ENCODE measurements around the gene ARPC2.

DNA sequence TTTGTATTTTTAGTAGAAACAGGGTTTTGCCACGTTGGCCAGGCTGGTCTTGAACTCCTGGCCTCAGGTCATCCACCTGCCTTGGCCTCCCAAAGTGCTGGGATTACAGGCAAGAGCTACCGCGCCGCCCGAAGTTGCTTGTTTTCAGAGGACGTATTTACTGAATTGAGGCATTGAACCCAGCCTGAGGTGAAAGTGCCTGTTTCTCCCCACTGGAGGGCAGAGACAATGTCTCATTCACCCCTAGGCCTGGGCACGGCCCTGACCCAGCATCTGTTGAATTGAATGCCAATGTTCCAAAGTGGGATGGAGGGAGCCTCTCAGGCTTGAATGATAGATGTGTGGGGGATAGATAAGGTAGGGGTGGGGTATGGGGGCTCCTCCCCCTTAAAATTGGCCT is 79.9 kb downstream of the ARPC2 start:
- TF ChIP-seq, protein P1, sequence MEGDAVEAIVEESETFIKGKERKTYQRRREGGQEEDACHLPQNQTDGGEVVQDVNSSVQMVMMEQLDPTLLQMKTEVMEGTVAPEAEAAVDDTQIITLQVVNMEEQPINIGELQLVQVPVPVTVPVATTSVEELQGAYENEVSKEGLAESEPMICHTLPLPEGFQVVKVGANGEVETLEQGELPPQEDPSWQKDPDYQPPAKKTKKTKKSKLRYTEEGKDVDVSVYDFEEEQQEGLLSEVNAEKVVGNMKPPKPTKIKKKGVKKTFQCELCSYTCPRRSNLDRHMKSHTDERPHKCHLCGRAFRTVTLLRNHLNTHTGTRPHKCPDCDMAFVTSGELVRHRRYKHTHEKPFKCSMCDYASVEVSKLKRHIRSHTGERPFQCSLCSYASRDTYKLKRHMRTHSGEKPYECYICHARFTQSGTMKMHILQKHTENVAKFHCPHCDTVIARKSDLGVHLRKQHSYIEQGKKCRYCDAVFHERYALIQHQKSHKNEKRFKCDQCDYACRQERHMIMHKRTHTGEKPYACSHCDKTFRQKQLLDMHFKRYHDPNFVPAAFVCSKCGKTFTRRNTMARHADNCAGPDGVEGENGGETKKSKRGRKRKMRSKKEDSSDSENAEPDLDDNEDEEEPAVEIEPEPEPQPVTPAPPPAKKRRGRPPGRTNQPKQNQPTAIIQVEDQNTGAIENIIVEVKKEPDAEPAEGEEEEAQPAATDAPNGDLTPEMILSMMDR (IDR thresholded peaks at IDR 0.05 in 2 of 3, conservative IDR thresholded peaks at IDR 0.05 in 1 of 3; ENCODE audit: control insufficient read depth in 2 of 3, extremely low read depth in 1 of 3, insufficient read depth in 1 of 3, low read depth in 3 of 3, low read length in 3 of 3), result no peak
- TF ChIP-seq HDGF (IDR thresholded peaks at IDR 0.05) (no peak), ELK1 (IDR thresholded peaks at IDR 0.05; ENCODE audit: low read depth, low read length) (no peak), TARDBP (IDR thresholded peaks at IDR 0.05; ENCODE audit: borderline replicate concordance) (no peak), FOS (IDR thresholded peaks at IDR 0.05; ENCODE audit: borderline replicate concordance, extremely low read depth, insufficient read length) (no peak), SKIL (IDR thresholded peaks at IDR 0.05; ENCODE audit: low read depth, poor library complexity, severe bottlenecking) (no peak), GATAD2B (conservative IDR thresholded peaks at IDR 0.05; ENCODE audit: low read depth) (no peak), RFX5 (IDR thresholded peaks at IDR 0.05; ENCODE audit: low read depth, low read length) (no peak), HCFC1 (IDR thresholded peaks at IDR 0.05; ENCODE audit: low read length) (no peak), SUZ12 (IDR thresholded peaks at IDR 0.05; ENCODE audit: unreplicated experiment) (no peak), NR2C1 (IDR thresholded peaks at IDR 0.05) (no peak), BMI1 (IDR thresholded peaks at IDR 0.05; ENCODE audit: borderline replicate concordance) (no peak)
- TF ChIP-seq, protein P2, sequence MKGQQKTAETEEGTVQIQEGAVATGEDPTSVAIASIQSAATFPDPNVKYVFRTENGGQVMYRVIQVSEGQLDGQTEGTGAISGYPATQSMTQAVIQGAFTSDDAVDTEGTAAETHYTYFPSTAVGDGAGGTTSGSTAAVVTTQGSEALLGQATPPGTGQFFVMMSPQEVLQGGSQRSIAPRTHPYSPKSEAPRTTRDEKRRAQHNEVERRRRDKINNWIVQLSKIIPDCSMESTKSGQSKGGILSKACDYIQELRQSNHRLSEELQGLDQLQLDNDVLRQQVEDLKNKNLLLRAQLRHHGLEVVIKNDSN (IDR thresholded peaks at IDR 0.05; ENCODE audit: borderline replicate concordance, extremely low read length, insufficient read depth, low read depth, low read length), result no peak
- TF ChIP-seq, protein P3, sequence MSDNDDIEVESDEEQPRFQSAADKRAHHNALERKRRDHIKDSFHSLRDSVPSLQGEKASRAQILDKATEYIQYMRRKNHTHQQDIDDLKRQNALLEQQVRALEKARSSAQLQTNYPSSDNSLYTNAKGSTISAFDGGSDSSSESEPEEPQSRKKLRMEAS (IDR thresholded peaks at IDR 0.05; ENCODE audit: low read depth, low read length), result no peak

All from GM12878 (cell line).